AG09319 (cell line): ENCODE results near the gene L3MBTL4.

Source experiments
- DNase-seq: peaks from one replicate; pipeline ENCODE4 v3.0.0-alpha.2; 2010; ENCODE audit warnings: low read depth; ENCODE audit errors: extremely low read depth
- TF ChIP-seq, protein P1 (sequence below): IDR thresholded peaks from 2 replicates; pipeline ENCODE4 v1.5.1; 2011; ENCODE audit warnings: low read depth, mild to moderate bottlenecking, inconsistent platforms, low read length, moderate library complexity

The L3MBTL4 gene

DNA sequence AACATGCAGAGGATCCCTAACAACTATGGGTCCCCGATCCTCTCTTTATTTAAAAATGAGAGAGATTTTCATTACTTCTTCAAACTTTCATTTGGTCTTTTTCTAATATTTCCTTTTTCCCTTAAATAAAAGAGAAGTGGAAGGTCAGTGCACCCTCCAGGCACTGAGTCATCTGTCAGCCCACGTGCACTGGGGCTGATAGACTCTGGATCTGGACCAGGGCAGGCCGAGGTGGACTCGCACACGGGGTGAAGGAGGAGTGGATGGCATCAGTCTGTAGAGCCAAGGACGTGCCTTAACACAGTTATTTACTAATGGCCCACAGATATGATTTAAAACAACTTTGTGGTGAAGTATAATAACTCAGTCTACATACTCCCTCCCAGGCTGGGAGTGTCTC is 305.0 kb downstream of the L3MBTL4 start:
- TF ChIP-seq, protein P1, sequence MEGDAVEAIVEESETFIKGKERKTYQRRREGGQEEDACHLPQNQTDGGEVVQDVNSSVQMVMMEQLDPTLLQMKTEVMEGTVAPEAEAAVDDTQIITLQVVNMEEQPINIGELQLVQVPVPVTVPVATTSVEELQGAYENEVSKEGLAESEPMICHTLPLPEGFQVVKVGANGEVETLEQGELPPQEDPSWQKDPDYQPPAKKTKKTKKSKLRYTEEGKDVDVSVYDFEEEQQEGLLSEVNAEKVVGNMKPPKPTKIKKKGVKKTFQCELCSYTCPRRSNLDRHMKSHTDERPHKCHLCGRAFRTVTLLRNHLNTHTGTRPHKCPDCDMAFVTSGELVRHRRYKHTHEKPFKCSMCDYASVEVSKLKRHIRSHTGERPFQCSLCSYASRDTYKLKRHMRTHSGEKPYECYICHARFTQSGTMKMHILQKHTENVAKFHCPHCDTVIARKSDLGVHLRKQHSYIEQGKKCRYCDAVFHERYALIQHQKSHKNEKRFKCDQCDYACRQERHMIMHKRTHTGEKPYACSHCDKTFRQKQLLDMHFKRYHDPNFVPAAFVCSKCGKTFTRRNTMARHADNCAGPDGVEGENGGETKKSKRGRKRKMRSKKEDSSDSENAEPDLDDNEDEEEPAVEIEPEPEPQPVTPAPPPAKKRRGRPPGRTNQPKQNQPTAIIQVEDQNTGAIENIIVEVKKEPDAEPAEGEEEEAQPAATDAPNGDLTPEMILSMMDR = no peak

DNA sequence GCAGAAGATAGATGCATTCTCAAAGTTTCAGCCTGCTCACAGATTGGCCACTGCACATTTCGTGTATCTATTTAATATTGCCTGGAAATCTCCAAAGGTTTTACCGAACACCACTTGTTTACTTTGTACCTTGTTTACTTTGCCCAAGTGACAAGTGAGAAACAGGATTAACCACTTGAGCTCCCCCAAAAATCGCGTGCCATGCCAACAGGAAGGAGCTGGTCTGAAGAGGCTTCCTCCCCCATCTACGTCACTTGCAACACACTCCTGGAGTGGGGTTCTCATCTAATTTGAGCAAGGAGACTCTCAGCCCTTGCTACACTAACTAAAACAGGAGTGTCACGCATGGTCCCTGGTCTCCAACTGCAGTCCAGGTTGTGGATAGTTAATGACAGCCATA is 306.9 kb downstream of the L3MBTL4 start:
- DNase-seq = no peak
- TF ChIP-seq, protein P1 = no peak

More for the DNA sequence above, 305.0 kb downstream of the L3MBTL4 start:
- DNase-seq = no peak

DNA sequence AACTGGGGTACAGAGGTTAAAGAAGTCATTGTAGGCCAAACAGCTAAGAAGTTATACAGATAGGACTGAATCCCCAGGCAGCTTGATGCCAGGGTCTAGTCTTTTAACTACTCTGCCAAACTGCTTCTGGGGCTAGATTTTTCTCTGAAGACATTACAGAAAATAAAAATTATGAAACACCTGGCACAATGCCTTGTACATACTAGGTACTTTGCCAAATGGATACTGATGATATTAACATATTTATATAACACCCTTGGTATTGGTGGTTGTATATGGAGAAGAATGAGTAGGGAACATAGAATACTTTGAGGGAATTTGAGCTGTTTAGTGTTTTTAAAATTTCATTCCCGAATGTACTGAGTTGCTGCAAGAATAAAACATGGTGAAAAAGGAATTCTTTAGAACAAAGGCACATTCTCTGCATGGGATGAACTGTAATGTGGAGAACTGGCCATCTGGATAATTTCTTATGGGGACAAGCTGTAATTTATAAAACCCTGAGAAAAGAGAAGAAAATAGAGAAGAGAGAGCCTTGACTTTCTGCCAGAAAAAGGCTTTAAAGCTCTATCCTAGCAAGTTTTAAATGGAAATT is 308.5 kb downstream of the L3MBTL4 start:
- TF ChIP-seq, protein P1 = no peak
- no peak for DNase-seq

DNA sequence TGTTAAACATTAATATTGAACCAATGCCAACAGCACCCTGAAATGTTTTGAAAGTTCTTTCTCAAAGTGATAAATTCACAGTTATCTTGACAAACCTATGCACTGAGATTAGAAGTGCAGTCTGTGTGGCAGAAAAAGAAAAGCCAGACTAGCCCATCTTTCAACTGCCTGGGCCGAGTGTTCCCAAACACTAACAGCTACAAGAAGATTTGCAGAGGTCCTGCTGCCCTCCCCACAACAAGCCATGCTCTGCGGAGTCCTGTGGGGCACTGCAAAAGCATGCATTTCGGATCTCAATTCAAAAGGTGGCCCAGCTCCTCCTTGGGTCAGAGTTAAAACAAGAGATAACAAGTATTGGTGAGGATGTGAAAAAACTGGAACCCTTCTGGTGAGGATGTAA is 311.0 kb downstream of the L3MBTL4 start:
- DNase-seq = no peak
- TF ChIP-seq, protein P1 = no peak

DNA sequence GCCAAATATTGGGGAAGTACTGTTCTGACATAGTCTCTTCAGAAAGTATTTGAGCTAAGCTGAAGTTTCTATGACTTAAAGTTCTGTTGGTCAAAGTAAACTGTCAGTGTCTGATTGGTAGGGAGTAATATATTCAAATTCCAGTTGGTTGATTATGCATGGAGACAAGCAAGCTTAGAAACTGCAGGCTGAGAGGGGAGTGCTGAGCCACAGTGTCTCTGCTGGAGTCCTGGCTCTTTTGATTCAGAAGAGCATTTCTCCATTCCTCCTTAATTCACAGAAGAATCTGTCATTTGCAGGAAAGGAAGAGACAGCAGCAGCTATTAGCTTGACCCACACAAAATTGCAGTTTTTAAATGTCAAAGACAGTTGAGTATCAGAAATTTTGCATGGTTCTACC is 318.0 kb downstream of the L3MBTL4 start:
- DNase-seq = no peak

DNA sequence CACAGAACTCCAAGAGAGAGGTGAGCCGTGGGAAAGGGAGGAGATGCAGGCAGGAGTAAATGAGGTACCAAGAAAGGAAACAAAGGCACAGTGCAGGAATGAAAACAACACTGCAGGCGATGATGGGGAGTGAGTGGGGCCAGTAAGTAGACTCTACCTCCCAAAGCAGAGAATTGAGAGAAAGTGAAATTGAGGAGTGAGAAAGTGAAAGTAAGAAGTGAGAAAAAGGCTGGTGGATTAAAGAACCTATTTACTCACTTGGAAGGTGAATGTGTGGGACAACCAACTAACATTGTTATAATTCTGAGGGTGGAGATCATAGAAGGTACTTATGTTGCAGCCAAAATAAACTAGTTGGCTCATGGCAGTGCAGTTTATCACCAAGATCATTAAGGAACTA is 326.3 kb downstream of the L3MBTL4 start:
- DNase-seq = no peak
- TF ChIP-seq, protein P1 = no peak

More for the DNA sequence above, 318.0 kb downstream of the L3MBTL4 start:
- TF ChIP-seq, protein P1 = no peak

DNA sequence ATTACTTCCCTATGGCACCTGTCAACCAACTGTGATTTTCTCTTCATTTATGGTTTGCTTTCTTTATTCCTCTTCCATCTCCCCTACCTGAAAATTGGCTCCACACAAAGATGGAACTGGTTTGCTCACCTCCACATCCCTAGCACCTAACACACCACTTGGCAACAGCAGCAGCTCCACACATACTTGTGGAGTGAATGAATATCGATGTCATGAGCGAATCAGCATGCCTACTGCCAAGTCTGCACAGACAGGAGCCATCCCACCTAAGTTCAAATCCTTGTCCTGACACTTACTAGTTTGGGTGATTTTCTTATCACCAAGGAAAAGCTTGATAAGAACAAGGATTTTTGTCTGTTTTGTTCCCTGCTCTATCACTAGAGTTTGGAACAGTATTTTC is 328.0 kb downstream of the L3MBTL4 start:
- TF ChIP-seq, protein P1 = no peak
- DNase-seq = no peak
